HUES64 (cell line): Measurements from ENCODE around the gene SPSB3.

Experiments used
- H3K27ac ChIP-seq: 2 replicates; pipeline ENCODE4 v1.7.0; 2013; ENCODE audit warnings: low read depth, low read length, inconsistent platforms
- H3K27me3 ChIP-seq: 2 replicates; pipeline ENCODE4 v1.6.1; 2013; ENCODE audit warnings: mild to moderate bottlenecking, low read length; ENCODE audit not compliant: insufficient read depth
- H3K36me3 ChIP-seq: 2 replicates; pipeline ENCODE4 v1.6.1; 2013; ENCODE audit warnings: mild to moderate bottlenecking, low read length; ENCODE audit not compliant: insufficient read depth
- H3K4me1 ChIP-seq: 2 replicates; pipeline ENCODE4 v1.6.1; 2013; ENCODE audit warnings: mild to moderate bottlenecking, low read length, moderate library complexity; ENCODE audit not compliant: insufficient read depth
- H3K4me3 ChIP-seq: 2 replicates; pipeline ENCODE4 v1.5.1; 2013; ENCODE audit warnings: mild to moderate bottlenecking, low read length, moderate library complexity
- H3K9ac ChIP-seq: 2 replicates; pipeline ENCODE4 v1.6.1; 2013; ENCODE audit warnings: mild to moderate bottlenecking, low read depth, low read length
- H3K9me3 ChIP-seq: 2 replicates; pipeline ENCODE4 v1.6.1; 2013; ENCODE audit warnings: low read depth, low read length; ENCODE audit not compliant: insufficient read depth
- WGBS: fragments of 150-250, 120-280 bp; methylation state at CpG from one replicate; pipeline ENCODE4 v1.1.7; 2013; ENCODE audit warnings: missing lambda C conversion rate; 5-methylcytosine and 5-hydroxymethylcytosine counted together

The SPSB3 gene

DNA sequence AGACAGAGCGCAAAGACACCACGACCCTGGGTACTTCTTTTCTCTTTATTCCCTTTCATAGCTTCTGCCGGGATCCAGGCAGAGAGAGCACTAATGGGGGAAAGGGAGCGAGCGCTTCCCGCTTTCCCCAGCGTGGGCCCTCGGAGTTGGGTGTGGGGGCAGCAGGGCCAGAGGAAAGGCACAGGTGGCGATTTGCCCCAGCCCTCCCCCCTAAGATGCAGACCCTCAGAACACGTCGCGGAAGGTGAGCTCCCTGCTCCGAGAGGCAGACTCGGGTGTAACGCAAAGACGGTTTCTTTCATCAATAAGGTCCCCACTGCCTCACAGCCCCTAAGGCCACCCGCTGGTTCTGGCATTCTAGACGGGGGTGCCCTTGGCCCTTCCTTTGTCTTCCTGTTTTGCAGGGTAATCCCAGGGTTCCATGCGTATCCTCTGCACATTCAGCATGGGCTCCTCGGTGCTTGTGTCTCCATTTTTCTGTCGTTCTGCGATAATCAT lies 10.5 kb downstream of the SPSB3 start:
- no peaks in the 10 kb centered on the region; the same call in 1 of the 2 replicates for H3K4me1 ChIP-seq
- no peaks in the 10 kb centered on the region for H3K9me3 ChIP-seq
- no peaks in the 10 kb centered on the region for H3K27me3 ChIP-seq
- peak overlapping the region; percentile 86 for H3K27ac ChIP-seq
- peak overlapping the region; percentile 93 for H3K4me3 ChIP-seq
- WGBS = 2% methylated on average over 22 of the region's 22 CpGs
- peaks cover 36% of the 10 kb centered on the region for H3K36me3 ChIP-seq
- peak overlapping the region; percentile 98 for H3K9ac ChIP-seq

GRCh38 chr16:1771188-1771863 lies 11.0 kb downstream of the SPSB3 start, which contains the start of gene NME3:
NME3 (minus strand) TSS chr16:1771543; CDS start chr16:1771534, 9 bp downstream.
- Histone ChIP-seq H3K27me3 (no peaks in the 10 kb centered on the region), H3K9me3 (no peaks in the 10 kb centered on the region), H3K27ac (peak within 1 kb of the TSS; percentile 86), H3K4me3 (peak within 1 kb of the TSS; percentile 93), H3K9ac (peak within 1 kb of the TSS; percentile 98), H3K36me3 (peaks cover 33% of the 10 kb centered on the region), H3K4me1 (no peaks in the 10 kb centered on the region; the same call in 1 of the 2 replicates)
- WGBS = under 1% methylated on average over 75 of the region's 79 CpGs

GRCh38 chr16:1770328-1771187 lies 11.8 kb downstream of the SPSB3 start:
- Histone ChIP-seq H3K36me3 (peaks cover 25% of the 10 kb centered on the region), H3K4me3 (peak overlapping the region; percentile 93), H3K9ac (peak overlapping the region; percentile 90), H3K4me1 (no peaks in the 10 kb centered on the region; the same call in 1 of the 2 replicates), H3K9me3 (no peaks in the 10 kb centered on the region), H3K27ac (peak overlapping the region; percentile 86), H3K27me3 (no peaks in the 10 kb centered on the region)
- WGBS = 17% methylated on average over 81 of the region's 81 CpGs

DNA sequence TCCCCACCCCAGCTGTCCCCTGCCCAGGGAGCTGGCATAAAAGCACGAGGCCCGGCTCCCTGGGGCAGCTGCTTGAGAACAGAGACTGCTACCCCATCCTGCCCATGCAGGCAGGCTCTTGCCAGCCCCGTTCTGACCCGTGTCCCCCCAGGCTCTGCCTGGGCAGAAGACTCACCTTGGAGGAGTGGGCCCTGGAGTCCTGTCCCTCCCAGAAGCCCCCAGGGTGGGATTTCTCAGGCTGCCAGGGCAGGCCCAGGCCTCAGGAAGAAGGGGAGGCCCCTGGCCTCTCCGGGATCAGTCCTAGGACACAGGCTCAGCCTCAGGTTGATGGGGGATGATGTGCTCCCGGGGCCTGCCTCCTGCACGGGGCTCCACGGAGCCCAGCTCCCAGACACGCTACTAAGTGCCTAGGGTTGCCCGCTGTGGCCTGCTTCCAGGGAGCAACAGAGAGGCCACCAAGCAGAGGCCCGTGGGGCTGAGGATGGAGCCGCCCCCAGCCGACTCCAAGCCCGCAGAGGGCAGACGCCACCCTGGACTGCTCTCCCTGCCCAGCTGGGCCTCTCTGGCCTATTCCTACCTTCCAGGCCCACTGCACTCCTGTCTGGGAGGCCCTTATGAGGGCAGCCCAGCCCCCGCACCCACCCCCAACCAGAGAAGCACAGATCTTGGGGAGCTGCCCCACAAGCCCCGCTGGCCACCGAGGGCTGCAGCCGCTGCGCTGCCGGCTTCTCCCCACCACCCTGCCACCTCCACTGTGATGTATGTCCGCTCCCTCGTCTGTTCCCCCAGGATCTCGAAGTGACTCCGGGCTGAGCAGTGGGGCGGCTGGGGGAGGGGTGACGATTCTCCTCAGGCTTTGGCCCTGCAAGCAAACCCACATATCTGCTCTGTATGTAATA lies 12.7 kb downstream of the SPSB3 start:
- Histone ChIP-seq H3K9me3 (no peaks in the 10 kb centered on the region), H3K27ac (peak overlapping the region; percentile 49; the same call in 1 of the 2 replicates), H3K4me3 (peak overlapping the region; percentile 93), H3K27me3 (no peaks in the 10 kb centered on the region), H3K9ac (no peak overlapping the region), H3K36me3 (peaks cover 27% of the 10 kb centered on the region), H3K4me1 (no peaks in the 10 kb centered on the region; the same call in 1 of the 2 replicates)
- 90% methylated on average over 27 of the region's 27 CpGs for WGBS

GRCh38 chr16:1768767-1769401 lies 13.5 kb downstream of the SPSB3 start:
- no peak overlapping the region for H3K9ac ChIP-seq
- H3K36me3 ChIP-seq = peaks cover 27% of the 10 kb centered on the region
- H3K4me1 ChIP-seq = no peaks in the 10 kb centered on the region
- H3K9me3 ChIP-seq = no peaks in the 10 kb centered on the region
- H3K27ac ChIP-seq = no peak overlapping the region
- WGBS = 95% methylated on average over 26 of the region's 26 CpGs
- no peak overlapping the region for H3K4me3 ChIP-seq
- no peaks in the 10 kb centered on the region for H3K27me3 ChIP-seq

DNA sequence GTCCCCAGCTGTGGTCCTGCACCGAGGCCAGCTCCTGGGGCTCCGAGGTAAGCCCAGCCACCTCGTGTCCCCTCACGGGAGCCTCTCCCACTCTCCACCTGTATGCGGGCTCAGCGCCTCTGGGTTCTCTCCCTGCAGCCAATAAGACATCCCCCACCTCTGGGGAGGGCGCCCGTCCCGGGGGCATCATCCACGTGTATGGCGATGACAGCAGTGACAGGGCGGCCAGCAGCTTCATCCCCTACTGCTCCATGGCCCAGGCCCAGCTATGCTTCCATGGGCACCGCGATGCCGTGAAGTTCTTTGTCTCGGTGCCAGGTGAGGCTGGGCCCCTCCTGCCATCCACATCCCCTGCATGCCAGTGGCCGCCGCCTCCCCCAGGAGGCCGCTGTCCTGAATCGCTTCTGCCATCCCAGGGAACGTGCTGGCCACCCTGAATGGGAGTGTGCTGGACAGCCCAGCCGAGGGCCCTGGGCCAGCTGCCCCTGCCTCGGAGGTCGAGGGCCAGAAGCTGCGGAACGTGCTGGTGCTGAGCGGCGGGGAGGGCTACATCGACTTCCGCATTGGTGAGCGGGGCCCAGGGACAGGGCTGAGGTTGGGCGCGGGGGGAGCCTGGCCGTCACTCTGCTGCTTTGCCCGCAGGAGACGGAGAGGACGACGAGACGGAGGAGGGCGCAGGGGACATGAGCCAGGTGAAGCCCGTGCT lies 14.2 kb downstream of the SPSB3 start:
- Histone ChIP-seq H3K36me3 (peaks cover 27% of the 10 kb centered on the region), H3K27me3 (no peaks in the 10 kb centered on the region), H3K4me3 (no peak overlapping the region), H3K4me1 (no peaks in the 10 kb centered on the region), H3K9me3 (no peaks in the 10 kb centered on the region), H3K9ac (no peak overlapping the region), H3K27ac (no peak overlapping the region)
- WGBS = 92% methylated on average over 41 of the region's 41 CpGs

- Histone ChIP-seq H3K36me3 (peaks cover 27% of the 10 kb centered on the region), H3K27me3 (no peaks in the 10 kb centered on the region), H3K9ac (no peak overlapping the region), H3K9me3 (no peaks in the 10 kb centered on the region), H3K4me3 (no peak overlapping the region), H3K27ac (no peak overlapping the region), H3K4me1 (no peaks in the 10 kb centered on the region)
- WGBS = 94% methylated on average over 42 of the region's 42 CpGs
Measured at GRCh38 chr16:1767116-1767994, 15.0 kb downstream of the SPSB3 start.

- Histone ChIP-seq H3K36me3 (peaks cover 27% of the 10 kb centered on the region), H3K27ac (no peak overlapping the region), H3K9me3 (no peaks in the 10 kb centered on the region), H3K9ac (no peak overlapping the region), H3K4me1 (no peaks in the 10 kb centered on the region), H3K4me3 (no peak overlapping the region), H3K27me3 (no peaks in the 10 kb centered on the region)
- WGBS = 96% methylated on average over 18 of the region's 18 CpGs
Measured at GRCh38 chr16:1766701-1767100, 15.7 kb downstream of the SPSB3 start.

DNA sequence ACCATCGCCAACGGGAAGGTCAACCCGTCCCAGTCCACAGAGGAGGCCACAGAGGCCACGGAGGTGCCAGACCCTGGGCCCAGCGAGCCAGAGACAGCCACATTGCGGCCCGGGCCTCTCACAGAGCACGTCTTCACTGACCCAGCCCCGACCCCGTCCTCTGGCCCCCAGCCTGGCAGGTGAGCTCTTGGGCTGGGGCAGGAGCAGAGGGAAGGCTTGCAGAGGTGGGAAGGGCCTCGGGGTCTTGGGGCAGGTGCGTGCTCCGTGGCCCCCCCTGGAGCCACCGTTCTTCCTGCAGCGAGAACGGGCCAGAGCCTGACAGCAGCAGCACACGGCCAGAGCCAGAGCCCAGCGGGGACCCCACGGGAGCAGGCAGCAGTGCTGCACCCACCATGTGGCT lies 16.1 kb downstream of the SPSB3 start:
- Histone ChIP-seq H3K36me3 (peaks cover 27% of the 10 kb centered on the region), H3K9me3 (no peaks in the 10 kb centered on the region), H3K4me3 (no peak overlapping the region), H3K4me1 (no peaks in the 10 kb centered on the region), H3K9ac (no peak overlapping the region), H3K27ac (no peak overlapping the region), H3K27me3 (no peaks in the 10 kb centered on the region)
- WGBS = 95% methylated on average over 19 of the region's 19 CpGs
